HCT116 (cell line): ENCODE measurements around the gene POGLUT2. TPM values are rescaled to one million over a fixed set of nuclear protein-coding genes. Genes with fewer than 3 reads are reported as not detected.

Source experiments
- ATAC-seq: fragments of 200-7000 bp; cut with Tn5 transposase; 2 replicates; pipeline ENCODE4 v1.9.1; 2020; ENCODE audit warnings: mild to moderate bottlenecking, moderate library complexity
- BruUV-seq: library from RNA; stranded (reverse); fragments of 400-500 nt; replicated peaks from 2 replicates; lab custom pipeline; 2021; lab: Mats Ljungman, UMichigan
- CTCF ChIA-PET: fragments of 300-600 bp; sonication (Branson Sonifier 250); formaldehyde crosslinking; loops from one replicate; lab custom pipeline; 2021; ENCODE audit warnings: antibody characterized with exemption; lab: Charles Lee
- POLR2A ChIA-PET: fragments of 300-600, 350-600 bp; sonication (Branson Sonifier 250); formaldehyde crosslinking; loops from one replicate; lab custom pipeline; 2021; ENCODE audit warnings: antibody characterized with exemption; lab: Charles Lee
- RAD21 ChIA-PET, 2 experiments: fragments of 300-600 bp; sonication (Branson Sonifier 250); formaldehyde crosslinking; loops; one replicate each; lab custom pipeline; 2023; ENCODE audit warnings: low total read pairs in 2 of 2; ENCODE audit not compliant: uncharacterized antibody in 2 of 2, unreplicated experiment in 2 of 2, low non-redundant PET in 1 of 2; lab: Charles Lee
- DNase-seq: peaks from one replicate; pipeline ENCODE4 v3.0.0-alpha.2; 2010; ENCODE audit warnings: low read depth, low spot score
- H2AFZ ChIP-seq: fragments of 200-600 bp; shearing (Covaris generic), sonication (generic); 2 replicates; pipeline ENCODE4 v1.6.1; 2017; ENCODE audit warnings: low read depth, mixed run types, mixed read lengths, antibody characterized with exemption, low read length; ENCODE audit not compliant: poor library complexity, severe bottlenecking
- H3K27ac ChIP-seq: 2 replicates; pipeline ENCODE4 v1.5.1; 2012; ENCODE audit warnings: low read depth, low read length
- H3K27me3 ChIP-seq: fragments of 200-600 bp; sonication (generic); 2 replicates; pipeline ENCODE4 v1.6.1; 2016; ENCODE audit warnings: mixed run types, low read length, mixed read lengths; ENCODE audit not compliant: insufficient read depth
- H3K36me3 ChIP-seq, 2 experiments: fragments of 200-500 bp in 1 of 2; fragments of 200-600 bp in 1 of 2; sonication (Bioruptor generic) in 1 of 2; sonication (generic) in 1 of 2; 2 replicates each; pipeline versions ENCODE4 v1.5.1 to v1.6.1; 2014 to 2016; ENCODE audit warnings: low read length in 2 of 2, inconsistent platforms in 1 of 2, mixed read lengths in 1 of 2, mixed run types in 1 of 2; ENCODE audit not compliant: insufficient read depth in 2 of 2, control insufficient read depth in 1 of 2
- H3K4me1 ChIP-seq, 2 experiments: fragments of 200-600 bp in 1 of 2; sonication (generic) in 1 of 2; 2 replicates each; pipeline versions ENCODE4 v1.5.1 to v1.6.1; 2012 to 2017; ENCODE audit warnings: low read length in 2 of 2, inconsistent platforms in 1 of 2, mild to moderate bottlenecking in 1 of 2, mixed read lengths in 1 of 2, mixed run types in 1 of 2, moderate library complexity in 1 of 2; ENCODE audit not compliant: insufficient read depth in 2 of 2, control insufficient read depth in 1 of 2
- H3K4me2 ChIP-seq: fragments of 200-600 bp; sonication (generic); 2 replicates; pipeline ENCODE4 v1.6.1; 2017; ENCODE audit warnings: mixed run types, low read length, mixed read lengths
- H3K4me3 ChIP-seq, 2 experiments: fragments of 200-600 bp in 1 of 2; sonication (generic) in 1 of 2; replicated peaks in 1 of 2; 2 replicates each; pipeline ENCODE4 v1.5.1; 2011 to 2016; ENCODE audit warnings: low read length in 2 of 2, control low read depth in 1 of 2, low read depth in 1 of 2, mild to moderate bottlenecking in 1 of 2, mixed read lengths in 1 of 2, mixed run types in 1 of 2
- H3K79me2 ChIP-seq: fragments of 200-600 bp; sonication (generic); 2 replicates; pipeline ENCODE4 v1.6.1; 2017; ENCODE audit warnings: mild to moderate bottlenecking, mixed run types, low read length, moderate library complexity, mixed read lengths; ENCODE audit not compliant: insufficient read depth
- H3K9ac ChIP-seq: fragments of 200-600 bp; sonication (generic); 2 replicates; pipeline ENCODE4 v1.6.1; 2016; ENCODE audit warnings: low read length, mixed read lengths
- H3K9me2 ChIP-seq: fragments of 200-600 bp; sonication (generic), shearing (Covaris generic); 2 replicates; pipeline ENCODE4 v1.6.1; 2017; ENCODE audit warnings: mixed run types, mild to moderate bottlenecking, moderate library complexity; ENCODE audit not compliant: insufficient read depth
- H3K9me3 ChIP-seq, 2 experiments: fragments of 200-500 bp in 1 of 2; fragments of 200-600 bp in 1 of 2; sonication (Bioruptor generic) in 1 of 2; sonication (generic) in 1 of 2; 2 replicates each; pipeline ENCODE4 v1.6.1; 2014 to 2017; ENCODE audit warnings: low read length in 2 of 2, mixed read lengths in 2 of 2, inconsistent platforms in 1 of 2, low read depth in 1 of 2, mild to moderate bottlenecking in 1 of 2, mixed run types in 1 of 2, moderate library complexity in 1 of 2; ENCODE audit not compliant: control insufficient read depth in 1 of 2, insufficient read depth in 1 of 2
- H4K20me1 ChIP-seq: fragments of 200-600 bp; sonication (generic), shearing (Covaris generic); 2 replicates; pipeline ENCODE4 v1.6.1; 2017; ENCODE audit warnings: mixed run types, mild to moderate bottlenecking, moderate library complexity; ENCODE audit not compliant: insufficient read depth
- CBX3 ChIP-seq: IDR thresholded peaks from 2 replicates; pipeline ENCODE4 v1.6.1; 2012; ENCODE audit warnings: low read depth
- CEBPB ChIP-seq: IDR thresholded peaks from 2 replicates; pipeline ENCODE4 v1.6.1; 2012; ENCODE audit warnings: low read depth
- EGR1 ChIP-seq: IDR thresholded peaks from 2 replicates; pipeline ENCODE4 v1.6.1; 2012; ENCODE audit warnings: low read depth
- EZH2 ChIP-seq: fragments of 200-600 bp; sonication (generic); IDR thresholded peaks from 2 replicates; pipeline ENCODE4 v1.6.1; 2017; ENCODE audit warnings: antibody characterized with exemption, mixed run types
- EZH2phosphoT487 ChIP-seq: fragments of 200-600 bp; IDR thresholded peaks from 2 replicates; pipeline ENCODE4 v1.6.1; 2018; ENCODE audit warnings: antibody characterized with exemption, borderline replicate concordance
- FOSL1 ChIP-seq: IDR thresholded peaks from 2 replicates; pipeline ENCODE4 v1.6.1; 2012; ENCODE audit warnings: low read depth
- JUND ChIP-seq: IDR thresholded peaks from 2 replicates; pipeline ENCODE4 v1.6.1; 2012
- MAX ChIP-seq: IDR thresholded peaks from 2 replicates; pipeline ENCODE4 v1.6.1; 2012
- POLR2A ChIP-seq: IDR thresholded peaks from 2 replicates; pipeline ENCODE4 v1.7.0; 2011; ENCODE audit warnings: borderline replicate concordance; ENCODE audit not compliant: insufficient read depth, insufficient read length; ENCODE audit errors: extremely low read depth
- POLR2AphosphoS5 ChIP-seq: IDR thresholded peaks from 2 replicates; pipeline ENCODE4 v1.6.1; 2011; ENCODE audit warnings: mild to moderate bottlenecking, low read depth, low read length, moderate library complexity
- RAD21 ChIP-seq: IDR thresholded peaks from 2 replicates; pipeline ENCODE4 v1.6.1; 2012; ENCODE audit warnings: low read depth, mild to moderate bottlenecking
- REST ChIP-seq: IDR thresholded peaks from 2 replicates; pipeline ENCODE4 v1.6.1; 2012; ENCODE audit warnings: low read depth
- SIN3A ChIP-seq: IDR thresholded peaks from 2 replicates; pipeline ENCODE4 v1.6.1; 2012; ENCODE audit warnings: low read depth
- SP1 ChIP-seq: IDR thresholded peaks from 2 replicates; pipeline ENCODE4 v1.6.1; 2012; ENCODE audit warnings: low read depth
- SRF ChIP-seq: IDR thresholded peaks from 2 replicates; pipeline ENCODE4 v1.6.1; 2012; ENCODE audit warnings: low read depth
- YY1 ChIP-seq: IDR thresholded peaks from 2 replicates; pipeline ENCODE4 v1.6.1; 2011; ENCODE audit warnings: low read length, low read depth, moderate library complexity, mild to moderate bottlenecking; ENCODE audit not compliant: insufficient replicate concordance; ENCODE audit errors: extremely low read depth
- ZBTB33 ChIP-seq: IDR thresholded peaks from 2 replicates; pipeline ENCODE4 v1.6.1; 2011; ENCODE audit warnings: mild to moderate bottlenecking, low read length, moderate library complexity; ENCODE audit not compliant: insufficient replicate concordance; ENCODE audit errors: extremely low read depth
- ZFX ChIP-seq: fragments of 450-650 bp; IDR thresholded peaks from 2 replicates; pipeline ENCODE4 v1.6.1; 2017
- ZNF274 ChIP-seq: fragments of 200-500 bp; sonication (Bioruptor generic); IDR thresholded peaks from 2 replicates; pipeline ENCODE4 v1.6.1; 2014; ENCODE audit warnings: mild to moderate bottlenecking, low read depth, low read length, inconsistent platforms
- intact Hi-C: fragments of 100-400 bp; cut with micrococcal nuclease; formaldehyde crosslinking; loops from 2 replicates; pipeline ENCODE4 v1.10.0; 2022
- total RNA-seq: library from RNA; stranded (reverse); gene quantifications from one replicate; pipeline ENCODE4 v1.2.1, GENCODE V29; 2021; ENCODE audit not compliant: unreplicated experiment

The POGLUT2 gene
- total RNA-seq, 1 experiment from 2014 or later: 4.8 TPM

GRCh38 chr13:102774214-102774568 lies 24.6 kb downstream of the POGLUT2 start:
- TF ChIP-seq EGR1 (no peak), ZBTB33 (no peak), SP1 (no peak), POLR2AphosphoS5 (no peak), MAX (no peak), POLR2A (no peak), CBX3 (no peak), YY1 (no peak), EZH2 (no peak), RAD21 (no peak), JUND (no peak), SRF (no peak), CEBPB (no peak), ZNF274 (no peak), SIN3A (no peak), FOSL1 (no peak), ZFX (no peak), REST (no peak), EZH2phosphoT487 (no peak)
- H3K27me3 ChIP-seq: no peaks in the 10 kb centered on the region
- H3K9me3 ChIP-seq: no peaks in the 10 kb centered on the region
- H3K36me3 ChIP-seq: 0 out of 4 replicates have a peak, but pooled peaks cover 0 to 3% of the 10 kb centered on the region in 2 experiments
- no peaks in the 10 kb centered on the region for H3K9me2 ChIP-seq
- H3K27ac ChIP-seq: peak overlapping the region; percentile 77
- H3K9ac ChIP-seq: peak overlapping the region; percentile 87
- H2AFZ ChIP-seq: no peak overlapping the region
- H3K4me1 ChIP-seq: peaks cover 0 to 25% of the 10 kb centered on the region in 2 experiments; a peak in 2 of 4 replicates
- POLR2A ChIA-PET: interaction anchor here (1.0 to 1.5 kb wide), 5 partner anchors 15 to 178 kb away, joined by 3 to 8 read pairs (median 4); partner anchors contain the start of genes ERCC5 and TPP2
- RAD21 ChIA-PET: interaction anchor here in 1 of 2 experiments (1.0 kb wide), 1 partner anchor 49 kb away, joined by 4 read pairs; no protein-coding TSS in a partner anchor
- peaks cover 24% of the 10 kb centered on the region for H3K79me2 ChIP-seq
- no peaks in the 10 kb centered on the region for H4K20me1 ChIP-seq
- DNase-seq (no peak), ATAC-seq (no peak)
- CTCF ChIA-PET: interaction anchor here (1.3 to 2.0 kb wide), 2 partner anchors 49 to 73 kb away, joined by 4 read pairs; no protein-coding TSS in a partner anchor
- H3K4me2 ChIP-seq: peak overlapping the region; percentile 96
- H3K4me3 ChIP-seq: peak overlapping the region; percentile 36 to 85
- TSS peak; percentile 87 for BruUV-seq
- intact Hi-C loops: no loop called here
